GM12878 (cell line): ENCODE results near the gene USP28.

Experiments used
- ATF2 ChIP-seq: IDR thresholded peaks from 2 replicates; pipeline ENCODE4 v1.6.1; 2012; ENCODE audit warnings: low read length, inconsistent platforms
- BACH1 ChIP-seq: fragments of 450-650 bp; IDR thresholded peaks from 2 replicates; pipeline ENCODE4 v1.6.1; 2017; ENCODE audit warnings: mild to moderate bottlenecking, borderline replicate concordance
- CEBPB ChIP-seq, 2 experiments: fragments of 150-350 bp in 1 of 2; IDR thresholded peaks; 2 replicates each; pipeline ENCODE4 v1.6.1; 2012 to 2014; ENCODE audit warnings: low read depth in 2 of 2, low read length in 2 of 2, borderline replicate concordance in 1 of 2, inconsistent platforms in 1 of 2
- CTCF ChIP-seq, 3 experiments: IDR thresholded peaks in 2 of 3; conservative IDR thresholded peaks in 1 of 3; 2 replicates each; pipeline ENCODE4 v1.5.1; 2011; ENCODE audit warnings: low read depth in 3 of 3, low read length in 3 of 3, mild to moderate bottlenecking in 3 of 3, control low read depth in 2 of 3, moderate library complexity in 2 of 3, inconsistent platforms in 1 of 3, mixed read lengths in 1 of 3; ENCODE audit not compliant: control insufficient read depth in 2 of 3, insufficient read depth in 1 of 3; ENCODE audit errors: extremely low read depth in 1 of 3
- FOS ChIP-seq: IDR thresholded peaks from 3 replicates; pipeline ENCODE4 v1.6.1; 2011; ENCODE audit warnings: borderline replicate concordance; ENCODE audit not compliant: insufficient read length; ENCODE audit errors: extremely low read depth
- HDAC6 ChIP-seq: fragments of 200-600 bp; sonication (generic); IDR thresholded peaks from one replicate; pipeline ENCODE4 v1.8.0; 2017; ENCODE audit warnings: antibody characterized with exemption; ENCODE audit not compliant: unreplicated experiment
- PAX5 ChIP-seq: IDR thresholded peaks from 2 replicates; pipeline ENCODE4 v1.6.1; 2011; ENCODE audit warnings: low read depth, low read length, borderline replicate concordance
- POLR2A ChIP-seq: IDR thresholded peaks from 2 replicates; pipeline ENCODE4 v1.6.1; 2011; ENCODE audit warnings: low read depth, mild to moderate bottlenecking, low read length
- RAD21 ChIP-seq: IDR thresholded peaks from 2 replicates; pipeline ENCODE4 v1.6.1; 2011; ENCODE audit warnings: mild to moderate bottlenecking, low read depth, low read length, moderate library complexity; ENCODE audit not compliant: insufficient read depth
- RFX5 ChIP-seq: IDR thresholded peaks from 2 replicates; pipeline ENCODE4 v1.6.1; 2011; ENCODE audit warnings: low read depth, low read length, improper control_type of control experiment
- SMC3 ChIP-seq: IDR thresholded peaks from 2 replicates; pipeline ENCODE4 v1.6.1; 2011; ENCODE audit warnings: low read length, improper control_type of control experiment, borderline replicate concordance
- SP1 ChIP-seq: IDR thresholded peaks from one replicate; pipeline ENCODE4 v1.6.1; 2011; ENCODE audit warnings: low read depth, low read length
- SREBF2 ChIP-seq: IDR thresholded peaks from 2 replicates; pipeline ENCODE4 v1.6.1; 2012; ENCODE audit warnings: mild to moderate bottlenecking, low read length
- YY1 ChIP-seq: IDR thresholded peaks from 2 replicates; pipeline ENCODE4 v1.6.1; 2011; ENCODE audit warnings: low read depth, mild to moderate bottlenecking, low read length

- TF ChIP-seq FOS (no peak), YY1 (no peak), CTCF (IDR thresholded peaks at IDR 0.05 in 2 of 3, conservative IDR thresholded peaks at IDR 0.05 in 1 of 3; ENCODE audit: control insufficient read depth in 2 of 3, extremely low read depth in 1 of 3, insufficient read depth in 1 of 3, low read depth in 3 of 3, low read length in 3 of 3) (no peak), PAX5 (no peak), RAD21 (no peak), ATF2 (no peak), POLR2A (no peak), BACH1 (no peak), SREBF2 (no peak), CEBPB (IDR thresholded peaks at IDR 0.05; ENCODE audit: borderline replicate concordance in 1 of 2, low read depth in 2 of 2, low read length in 2 of 2) (no peak), SMC3 (no peak), RFX5 (no peak), SP1 (no peak), HDAC6 (no peak)
Observed at GRCh38 chr11:113779496-113779895, 95.9 kb downstream of the USP28 start, which contains the start of gene CLDN25.
